ENCODE results near the gene MAGED1. TPM values are rescaled to one million over a fixed set of nuclear protein-coding genes. Genes with fewer than 3 reads are reported as not detected.
A peak's percentile ranks its signal among the peaks of the same experiment; 100 is the strongest.
"Not testable (repeated sequence)": the region's sequence is repeated elsewhere in the genome, so short reads cannot be mapped to it uniquely, and the experiment has no call there.

MAGED1 gene
- total RNA-seq, 2 experiments from 2014 or later = 33.9 to 37.9 TPM

GRCh38 chrX:51874123-51874522, 19.3 kb upstream of the MAGED1 start:
- Mint-ChIP-seq H3K4me3 (no peak overlapping the region), H3K27ac (no peak overlapping the region), H3K27me3 (no peaks in the 10 kb centered on the region), H3K4me1 (no peaks in the 10 kb centered on the region), H3K36me3 (ENCODE audit: low read depth) (no peaks in the 10 kb centered on the region), H3K9me3 (peaks cover 2% of the 10 kb centered on the region)
- ChIA-PET POLR2A (no interaction called here), CTCF (no interaction called here)
- DNase-seq = no peak

GRCh38 chrX:51876441-51876840, 17.0 kb upstream of the MAGED1 start:
- H3K4me3 Mint-ChIP-seq = no peak overlapping the region
- DNase-seq = no peak

GRCh38 chrX:51878056-51878455, 15.4 kb upstream of the MAGED1 start:
- no peak overlapping the region for H3K27ac Mint-ChIP-seq
- CTCF ChIA-PET = no interaction called here
- POLR2A ChIA-PET = no interaction called here
- H3K27me3 Mint-ChIP-seq = no peaks in the 10 kb centered on the region
- no peaks in the 10 kb centered on the region for H3K9me3 Mint-ChIP-seq
- H3K4me1 Mint-ChIP-seq = no peaks in the 10 kb centered on the region
- no peak overlapping the region for H3K4me3 Mint-ChIP-seq
- no peak for DNase-seq
- no peaks in the 10 kb centered on the region for H3K36me3 Mint-ChIP-seq (ENCODE audit: low read depth)

More at GRCh38 chrX:51876441-51876840, 17.0 kb upstream of the MAGED1 start:
- POLR2A ChIA-PET = no interaction called here
- H3K27me3 Mint-ChIP-seq = no peaks in the 10 kb centered on the region
- no peaks in the 10 kb centered on the region for H3K4me1 Mint-ChIP-seq
- H3K36me3 Mint-ChIP-seq (ENCODE audit: low read depth) = no peaks in the 10 kb centered on the region
- CTCF ChIA-PET = no interaction called here
- no peak overlapping the region for H3K27ac Mint-ChIP-seq
- no peaks in the 10 kb centered on the region for H3K9me3 Mint-ChIP-seq

GRCh38 chrX:51889851-51890250, 3.6 kb upstream of the MAGED1 start:
- CTCF ChIA-PET = no interaction called here
- Mint-ChIP-seq H3K4me1 (peaks cover 21% of the 10 kb centered on the region), H3K4me3 (no peak overlapping the region), H3K36me3 (ENCODE audit: low read depth) (no peaks in the 10 kb centered on the region), H3K9me3 (no peaks in the 10 kb centered on the region), H3K27ac (no peak overlapping the region), H3K27me3 (no peaks in the 10 kb centered on the region)
- POLR2A ChIA-PET = no interaction called here
- no peak for DNase-seq

- ChIA-PET CTCF (no interaction called here), POLR2A (no interaction called here)
- no peak for DNase-seq
- Mint-ChIP-seq H3K27ac (peak overlapping the region; percentile 35), H3K36me3 (ENCODE audit: low read depth) (no peaks in the 10 kb centered on the region), H3K4me1 (peaks cover 24% of the 10 kb centered on the region), H3K27me3 (no peaks in the 10 kb centered on the region), H3K9me3 (no peaks in the 10 kb centered on the region), H3K4me3 (no peak overlapping the region)
Observed at GRCh38 chrX:51891245-51891644, 2.2 kb upstream of the MAGED1 start.

- Mint-ChIP-seq H3K4me3 (no peak overlapping the region), H3K4me1 (peaks cover 24% of the 10 kb centered on the region)
- POLR2A ChIA-PET = no interaction called here
Observed at GRCh38 chrX:51891821-51892551, 1.4 kb upstream of the MAGED1 start.

GRCh38 chrX:51893931-51894696, 691 bp downstream of the MAGED1 start:
- POLR2A ChIA-PET = interaction anchor here (1.0 kb wide), 2 partner anchors 92 to 367 kb away, joined by 3 read pairs; no protein-coding TSS in a partner anchor
- H3K4me3 Mint-ChIP-seq = peak overlapping the region; percentile 88
- H3K27ac Mint-ChIP-seq = peak overlapping the region; percentile 58
- CTCF ChIA-PET = interaction anchor here (0.7 kb wide), 1 partner anchor 60 kb away, joined by 3 read pairs; no protein-coding TSS in a partner anchor
- H3K36me3 Mint-ChIP-seq (ENCODE audit: low read depth) = peaks cover 8% of the 10 kb centered on the region
- H3K9me3 Mint-ChIP-seq = no peaks in the 10 kb centered on the region
- DNase-seq = peak; percentile 17
- no peaks in the 10 kb centered on the region for H3K27me3 Mint-ChIP-seq
- H3K4me1 Mint-ChIP-seq = peaks cover 24% of the 10 kb centered on the region

More at GRCh38 chrX:51891821-51892551, 1.4 kb upstream of the MAGED1 start:
- CTCF ChIA-PET = no interaction called here
- no peak for DNase-seq
- Mint-ChIP-seq H3K27me3 (no peaks in the 10 kb centered on the region), H3K27ac (no peak overlapping the region), H3K9me3 (no peaks in the 10 kb centered on the region), H3K36me3 (ENCODE audit: low read depth) (no peaks in the 10 kb centered on the region)

- no peak for DNase-seq
- H3K36me3 Mint-ChIP-seq (ENCODE audit: low read depth) = peaks cover 8% of the 10 kb centered on the region
- peaks cover 24% of the 10 kb centered on the region for H3K4me1 Mint-ChIP-seq
- H3K9me3 Mint-ChIP-seq = no peaks in the 10 kb centered on the region
- no peaks in the 10 kb centered on the region for H3K27me3 Mint-ChIP-seq
- H3K4me3 Mint-ChIP-seq = no peak overlapping the region
- no peak overlapping the region for H3K27ac Mint-ChIP-seq
- ChIA-PET CTCF (no interaction called here), POLR2A (no interaction called here)
Observed at GRCh38 chrX:51894697-51895336, 1.4 kb downstream of the MAGED1 start.

- no peak for DNase-seq
- H3K36me3 Mint-ChIP-seq (ENCODE audit: low read depth) = peaks cover 16% of the 10 kb centered on the region
- POLR2A ChIA-PET = no interaction called here
- CTCF ChIA-PET = no interaction called here
- H3K9me3 Mint-ChIP-seq = no peaks in the 10 kb centered on the region
- H3K4me1 Mint-ChIP-seq = peaks cover 20% of the 10 kb centered on the region
- H3K27ac Mint-ChIP-seq = no peak overlapping the region
- H3K4me3 Mint-ChIP-seq = no peak overlapping the region
- H3K27me3 Mint-ChIP-seq = no peaks in the 10 kb centered on the region
Observed at GRCh38 chrX:51896626-51897025, 3.2 kb downstream of the MAGED1 start.

GRCh38 chrX:51899741-51900140, 6.3 kb downstream of the MAGED1 start:
- no peak for DNase-seq
- ChIA-PET CTCF (no interaction called here), POLR2A (no interaction called here)
- H3K36me3 Mint-ChIP-seq (ENCODE audit: low read depth) = peaks cover 25% of the 10 kb centered on the region
- H3K4me3 Mint-ChIP-seq = no peak overlapping the region
- no peaks in the 10 kb centered on the region for H3K9me3 Mint-ChIP-seq
- H3K4me1 Mint-ChIP-seq = peaks cover 7% of the 10 kb centered on the region
- no peak overlapping the region for H3K27ac Mint-ChIP-seq
- H3K27me3 Mint-ChIP-seq = no peaks in the 10 kb centered on the region

- DNase-seq = no peak
- no peak overlapping the region for H3K27ac Mint-ChIP-seq
- H3K4me3 Mint-ChIP-seq = no peak overlapping the region
- peaks cover 4% of the 10 kb centered on the region for H3K4me1 Mint-ChIP-seq
- ChIA-PET CTCF (no interaction called here), POLR2A (no interaction called here)
- H3K27me3 Mint-ChIP-seq = no peaks in the 10 kb centered on the region
- H3K36me3 Mint-ChIP-seq (ENCODE audit: low read depth) = peaks cover 22% of the 10 kb centered on the region
- H3K9me3 Mint-ChIP-seq = no peaks in the 10 kb centered on the region
Observed at GRCh38 chrX:51902510-51903050, 9.2 kb downstream of the MAGED1 start.

GRCh38 chrX:51905152-51905551, 11.7 kb downstream of the MAGED1 start:
- H3K9me3 Mint-ChIP-seq, H3K4me3 Mint-ChIP-seq, H3K27ac Mint-ChIP-seq, H3K27me3 Mint-ChIP-seq, H3K4me1 Mint-ChIP-seq, POLR2A ChIA-PET, DNase-seq, CTCF ChIA-PET: not testable (repeated sequence)
- H3K36me3 Mint-ChIP-seq (ENCODE audit: low read depth) = peaks cover 17% of the 10 kb centered on the region

- Mint-ChIP-seq H3K36me3 (ENCODE audit: low read depth) (peaks cover 17% of the 10 kb centered on the region), H3K4me3 (no peak overlapping the region), H3K27me3 (peaks cover 3% of the 10 kb centered on the region), H3K27ac (no peak overlapping the region), H3K9me3 (no peaks in the 10 kb centered on the region), H3K4me1 (peaks cover 4% of the 10 kb centered on the region)
- ChIA-PET POLR2A (no interaction called here), CTCF (no interaction called here)
- no peak for DNase-seq
Observed at GRCh38 chrX:51905711-51906110, 12.3 kb downstream of the MAGED1 start.
